HEK293T (cell line): Measurements from ENCODE around the gene FBXO28.

Experiments
- CTCF ChIA-PET: fragments of 350-600 bp; formaldehyde crosslinking; extraction: SDS; loops from one replicate; lab custom pipeline; 2021; ENCODE audit warnings: antibody characterized with exemption, inconsistent platforms; lab: Yijun Ruan, JAX
- POLR2A ChIA-PET: fragments of 350-600 bp; formaldehyde crosslinking; extraction: SDS; loops from one replicate; lab custom pipeline; 2020; ENCODE audit warnings: antibody characterized with exemption, inconsistent platforms; lab: Yijun Ruan, JAX
- DNase-seq: peaks from one replicate; pipeline ENCODE4 v3.0.0; 2012; ENCODE audit warnings: mixed read lengths; ENCODE audit errors: extremely low spot score
- ARNT ChIP-seq: fragments of 450-650 bp; IDR thresholded peaks from 2 replicates; pipeline ENCODE4 v1.6.1; 2017; ENCODE audit warnings: mild to moderate bottlenecking
- BHLHE40 ChIP-seq: fragments of 450-650 bp; IDR thresholded peaks from 2 replicates; pipeline ENCODE4 v1.6.1; 2016; ENCODE audit warnings: mild to moderate bottlenecking, moderate library complexity, borderline replicate concordance
- CTBP1 ChIP-seq: fragments of 450-650 bp; IDR thresholded peaks from 2 replicates; pipeline ENCODE4 v1.6.1; 2016; ENCODE audit warnings: borderline replicate concordance
- ELF4 ChIP-seq: fragments of 450-650 bp; IDR thresholded peaks from 2 replicates; pipeline ENCODE4 v1.6.1; 2017; ENCODE audit warnings: antibody characterized with exemption
- FOXA1 ChIP-seq: fragments of 450-650 bp; IDR thresholded peaks from 2 replicates; pipeline ENCODE4 v1.6.1; 2016; ENCODE audit warnings: mild to moderate bottlenecking
- FOXK2 ChIP-seq: fragments of 450-650 bp; IDR thresholded peaks from 2 replicates; pipeline ENCODE4 v1.6.1; 2016; ENCODE audit warnings: mild to moderate bottlenecking
- FOXM1 ChIP-seq: fragments of 450-650 bp; IDR thresholded peaks from 2 replicates; pipeline ENCODE4 v1.6.1; 2017; ENCODE audit warnings: mild to moderate bottlenecking, borderline replicate concordance
- HDGF ChIP-seq: fragments of 450-650 bp; IDR thresholded peaks from 2 replicates; pipeline ENCODE4 v1.6.1; 2017; ENCODE audit warnings: antibody characterized with exemption, borderline replicate concordance
- L3MBTL2 ChIP-seq: fragments of 450-650 bp; conservative IDR thresholded peaks from 2 replicates; pipeline ENCODE4 v1.6.1; 2016; ENCODE audit warnings: mild to moderate bottlenecking
- LEF1 ChIP-seq: fragments of 450-650 bp; IDR thresholded peaks from 2 replicates; pipeline ENCODE4 v1.6.1; 2017; ENCODE audit warnings: mild to moderate bottlenecking, borderline replicate concordance
- NFRKB ChIP-seq: fragments of 450-650 bp; IDR thresholded peaks from 2 replicates; pipeline ENCODE4 v1.6.1; 2016; ENCODE audit warnings: mild to moderate bottlenecking, moderate library complexity
- SP1 ChIP-seq: fragments of 450-650 bp; IDR thresholded peaks from 2 replicates; pipeline ENCODE4 v1.6.1; 2017
- SUZ12 ChIP-seq: fragments of 450-650 bp; IDR thresholded peaks from 2 replicates; pipeline ENCODE4 v1.6.1; 2016; ENCODE audit warnings: mild to moderate bottlenecking
- TARDBP ChIP-seq: fragments of 450-650 bp; IDR thresholded peaks from 2 replicates; pipeline ENCODE4 v1.6.1; 2016
- ZNF384 ChIP-seq: fragments of 450-650 bp; IDR thresholded peaks from 2 replicates; pipeline ENCODE4 v1.6.1; 2016
- TF ChIP-seq, protein P1 (sequence below): fragments of 450-650 bp; IDR thresholded peaks from 2 replicates; pipeline ENCODE4 v1.6.1; 2016

FBXO28 gene

DNA sequence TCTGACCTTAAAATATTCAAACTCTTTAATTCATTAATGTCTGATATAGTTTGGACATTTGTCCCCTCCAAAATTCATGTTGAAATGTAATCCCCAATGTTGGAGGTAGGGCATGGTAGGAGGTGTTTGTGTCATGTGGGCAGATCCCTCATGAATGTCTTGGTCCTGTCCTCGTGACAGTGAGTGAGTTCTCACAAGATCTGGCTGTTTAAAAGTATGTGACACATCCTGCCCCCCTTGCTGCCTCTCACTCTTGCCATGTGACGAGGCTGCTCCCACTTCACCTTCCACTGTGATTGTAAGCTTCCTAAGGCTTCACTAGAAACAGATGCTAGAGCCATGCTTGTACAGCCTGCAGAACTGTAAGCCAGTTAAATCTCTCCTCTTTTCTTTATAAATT, 21.3 kb upstream of the FBXO28 start:
- POLR2A ChIA-PET: no interaction called here
- no peak for DNase-seq
- TF ChIP-seq ARNT (no peak), BHLHE40 (no peak), LEF1 (no peak), ZNF384 (no peak), L3MBTL2 (no peak), SP1 (no peak), FOXA1 (no peak), NFRKB (no peak), TARDBP (no peak), FOXK2 (no peak), CTBP1 (no peak), SUZ12 (no peak)
- CTCF ChIA-PET: no interaction called here

DNA sequence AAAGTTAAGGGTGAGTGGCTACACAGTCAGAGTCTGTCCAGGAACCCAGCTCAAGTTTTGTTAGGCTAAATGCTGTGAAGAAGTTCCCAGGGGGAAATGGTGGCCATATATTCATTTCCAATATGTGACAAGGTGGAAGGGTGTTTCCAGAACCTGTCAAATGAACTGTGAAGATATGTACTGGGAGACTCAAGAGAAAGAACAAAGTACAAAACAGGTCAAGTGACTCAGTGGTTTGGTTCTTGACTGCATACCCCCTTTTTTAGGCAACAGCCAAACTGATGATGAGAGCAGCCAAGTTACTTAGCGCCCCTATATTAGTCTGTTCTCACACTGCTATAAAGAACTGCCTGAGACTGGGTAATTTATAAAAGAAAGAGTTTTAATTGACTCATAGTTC, 18.6 kb upstream of the FBXO28 start:
- TF ChIP-seq FOXM1: no peak
- no peak for TF ChIP-seq NFRKB
- no peak for TF ChIP-seq ELF4
- no peak for TF ChIP-seq FOXA1
- no peak for TF ChIP-seq LEF1
- no peak for DNase-seq
- POLR2A ChIA-PET: no interaction called here
- CTCF ChIA-PET: no interaction called here

DNA sequence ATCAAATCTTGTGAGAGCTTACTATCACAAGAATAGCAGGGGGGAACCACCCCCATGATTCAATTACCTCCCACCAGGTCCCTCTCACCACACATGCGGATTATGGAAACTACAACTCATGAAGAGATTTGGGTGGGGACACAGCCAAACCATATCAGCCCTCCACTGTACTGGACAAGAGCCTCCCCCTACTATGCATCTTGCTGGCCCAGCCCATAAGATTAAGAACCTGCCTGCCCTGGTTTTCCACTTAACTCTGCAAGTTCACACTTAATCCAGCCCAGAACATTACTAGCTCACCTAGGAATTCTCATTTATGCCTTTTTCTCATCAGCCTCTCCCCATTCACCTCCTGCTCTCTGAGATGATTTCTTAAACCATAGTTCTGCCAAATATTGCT, 18.0 kb upstream of the FBXO28 start:
- CTCF ChIA-PET: no interaction called here
- DNase-seq: no peak
- no peak for TF ChIP-seq ELF4
- no peak for TF ChIP-seq HDGF
- TF ChIP-seq FOXA1: no peak
- no peak for TF ChIP-seq TARDBP
- TF ChIP-seq SUZ12: no peak
- no peak for TF ChIP-seq FOXK2
- no peak for TF ChIP-seq CTBP1
- TF ChIP-seq ARNT: no peak
- POLR2A ChIA-PET: no interaction called here

DNA sequence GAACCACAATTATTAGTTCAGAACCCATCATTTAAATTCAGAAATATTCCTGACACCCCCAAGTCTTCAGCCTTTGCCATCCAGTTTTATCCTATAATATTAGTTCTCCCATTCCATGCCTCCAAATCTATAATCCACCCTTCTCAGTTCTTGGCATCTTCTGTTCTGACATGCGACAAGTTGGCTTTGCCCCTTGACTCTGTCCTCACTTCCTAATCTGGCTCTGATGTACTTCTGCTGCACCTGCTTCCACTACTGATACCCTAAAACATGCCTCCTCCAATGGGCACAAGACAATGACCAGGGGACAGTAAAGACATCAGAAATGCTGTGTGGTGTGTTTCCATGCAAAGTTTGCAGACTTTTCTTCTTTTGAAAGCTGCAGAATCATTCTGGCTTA, 17.1 kb upstream of the FBXO28 start:
- ChIA-PET POLR2A (no interaction called here), CTCF (no interaction called here)
- TF ChIP-seq L3MBTL2 (no peak), ARNT (no peak), FOXM1 (no peak)
- no peak for DNase-seq

DNA sequence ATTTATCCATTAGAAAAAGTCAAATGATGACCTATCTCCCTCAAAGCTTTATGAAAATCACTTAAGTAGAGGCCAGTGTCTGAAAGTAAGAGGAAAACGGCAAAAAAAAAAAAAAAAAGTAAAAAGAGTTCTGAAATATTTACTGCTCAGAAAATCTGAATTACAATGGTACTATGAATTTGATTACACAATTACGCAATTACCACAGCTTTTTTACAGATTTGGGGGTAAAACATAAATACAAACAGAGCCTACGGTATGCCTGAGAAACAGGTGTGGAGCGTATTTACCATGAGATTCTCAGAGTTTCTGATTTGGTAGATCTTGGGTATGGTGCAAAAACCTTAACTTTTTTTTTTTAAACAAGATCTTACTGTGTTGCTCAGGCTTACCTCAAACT, 15.9 kb upstream of the FBXO28 start:
- ChIA-PET POLR2A (no interaction called here), CTCF (no interaction called here)
- DNase-seq: no peak
- TF ChIP-seq FOXA1: no peak

DNA sequence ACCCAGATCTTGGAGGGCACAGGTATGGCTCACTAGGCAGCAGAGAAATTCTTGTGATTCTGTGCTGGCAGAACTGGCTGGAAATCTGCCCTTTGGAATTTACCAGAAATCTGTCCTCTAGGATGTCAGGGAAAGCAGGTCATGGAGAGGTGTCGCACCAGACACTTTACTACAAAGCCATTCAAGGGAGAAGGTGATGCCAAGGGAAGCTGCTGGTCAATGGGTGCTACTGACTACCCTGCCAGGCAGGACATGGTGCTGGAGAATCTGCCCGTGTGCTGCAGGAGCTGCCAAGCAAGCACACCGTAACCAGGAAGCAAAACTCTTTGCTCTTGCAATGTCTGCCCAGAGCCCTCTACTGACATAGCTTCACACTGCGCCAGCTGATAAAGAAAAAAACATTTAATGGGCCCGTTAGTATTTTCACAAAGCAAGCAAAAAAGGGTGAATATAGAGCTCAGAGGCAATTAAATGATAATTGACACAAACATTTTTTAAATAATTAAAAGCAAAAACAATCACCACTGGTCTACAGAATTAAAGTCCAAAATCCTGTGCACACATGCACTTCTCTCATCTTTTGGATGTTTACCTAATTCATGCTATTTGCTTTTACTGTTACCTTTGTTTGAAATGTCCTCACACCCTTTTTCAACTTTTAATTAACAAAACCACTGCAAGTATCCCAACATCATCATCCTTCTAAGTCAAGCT, 7.2 kb upstream of the FBXO28 start:
- TF ChIP-seq ELF4: peak; percentile 26; the same call in 1 of the 2 replicates
- no peak for TF ChIP-seq FOXM1
- TF ChIP-seq, protein P1, sequence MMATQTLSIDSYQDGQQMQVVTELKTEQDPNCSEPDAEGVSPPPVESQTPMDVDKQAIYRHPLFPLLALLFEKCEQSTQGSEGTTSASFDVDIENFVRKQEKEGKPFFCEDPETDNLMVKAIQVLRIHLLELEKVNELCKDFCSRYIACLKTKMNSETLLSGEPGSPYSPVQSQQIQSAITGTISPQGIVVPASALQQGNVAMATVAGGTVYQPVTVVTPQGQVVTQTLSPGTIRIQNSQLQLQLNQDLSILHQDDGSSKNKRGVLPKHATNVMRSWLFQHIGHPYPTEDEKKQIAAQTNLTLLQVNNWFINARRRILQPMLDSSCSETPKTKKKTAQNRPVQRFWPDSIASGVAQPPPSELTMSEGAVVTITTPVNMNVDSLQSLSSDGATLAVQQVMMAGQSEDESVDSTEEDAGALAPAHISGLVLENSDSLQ: no peak
- TF ChIP-seq FOXA1: no peak
- no peak for TF ChIP-seq LEF1
- TF ChIP-seq ZNF384: peak; percentile 42; the same call in 1 of the 2 replicates
- ChIA-PET POLR2A (interaction anchor here (1.2 kb wide), 1 partner anchor 76 kb away, joined by 3 read pairs; the partner anchor contains the start of gene DEGS1), CTCF (interaction anchor here (0.6 kb wide), 1 partner anchor 46 kb away, joined by 3 read pairs; no protein-coding TSS in a partner anchor)
- DNase-seq: peak; percentile 74

DNA sequence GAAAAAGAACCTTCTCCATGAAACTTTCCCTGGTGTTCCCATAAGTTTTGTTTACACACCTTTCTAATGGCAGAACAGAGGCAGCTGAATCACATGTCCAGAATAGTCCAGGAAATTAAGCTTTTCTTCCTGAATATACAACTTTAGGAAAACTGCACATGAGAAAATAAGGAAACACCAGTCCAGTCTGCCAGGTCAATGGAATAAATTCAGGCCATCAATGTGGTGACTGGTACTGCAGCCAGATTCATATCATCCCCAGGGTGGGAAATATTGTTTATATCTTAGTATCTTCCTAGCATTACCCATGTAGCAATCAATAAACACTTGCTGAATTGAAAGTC, 6.7 kb upstream of the FBXO28 start:
- no peak for TF ChIP-seq TARDBP
- no peak for TF ChIP-seq ZNF384
- TF ChIP-seq NFRKB: no peak
- no peak for TF ChIP-seq SP1
- no peak for TF ChIP-seq HDGF
- TF ChIP-seq ARNT: no peak
- TF ChIP-seq BHLHE40: no peak
- no peak for TF ChIP-seq L3MBTL2
- no peak for TF ChIP-seq FOXK2
- TF ChIP-seq LEF1: no peak
- no peak for TF ChIP-seq CTBP1
- TF ChIP-seq, protein P1: no peak
- no peak for TF ChIP-seq FOXM1
- no peak for TF ChIP-seq FOXA1
- TF ChIP-seq ELF4: no peak
- TF ChIP-seq SUZ12: no peak
- DNase-seq: no peak
- ChIA-PET CTCF (no interaction called here), POLR2A (interaction anchor here (1.2 kb wide), 1 partner anchor 75 kb away, joined by 3 read pairs; the partner anchor contains the start of gene DEGS1)

DNA sequence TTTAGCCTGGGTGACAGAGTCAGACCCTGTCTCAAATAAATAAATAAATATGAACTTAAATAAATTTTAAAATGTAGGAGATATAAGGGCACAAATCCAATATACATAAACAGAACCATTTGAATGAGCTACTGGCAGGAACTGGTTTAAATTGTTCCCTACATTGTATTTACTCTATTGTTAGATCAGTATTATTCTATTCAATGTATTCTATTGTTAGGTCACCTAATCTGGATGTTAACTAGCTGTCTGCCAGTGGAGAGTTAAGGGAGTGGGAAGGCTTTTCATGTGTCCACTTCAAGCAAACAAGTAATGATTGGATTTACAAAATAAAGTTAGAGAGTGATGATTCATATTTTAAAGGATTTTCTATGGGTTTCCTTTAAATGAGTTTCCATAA, 4.9 kb upstream of the FBXO28 start:
- no peak for DNase-seq
- POLR2A ChIA-PET: no interaction called here
- TF ChIP-seq TARDBP (no peak), HDGF (no peak), ARNT (no peak), FOXK2 (no peak), FOXA1 (no peak), BHLHE40 (no peak), FOXM1 (no peak), ELF4 (no peak), NFRKB (no peak), L3MBTL2 (no peak), SP1 (no peak)
- CTCF ChIA-PET: interaction anchor here (0.5 kb wide), 1 partner anchor 169 kb away, joined by 3 read pairs; no protein-coding TSS in a partner anchor
